Adrenal gland (tissue), 5 donors: ENCODE measurements around the gene CMC4.

Experiments
- POLR2A ChIP-seq, 2 donors: fragments of 450-650 bp; IDR thresholded peaks; one replicate each; pipeline ENCODE4 v1.6.1; 2017; ENCODE audit warnings: antibody characterized with exemption in 2 of 2, mild to moderate bottlenecking in 2 of 2, moderate library complexity in 1 of 2
- TF ChIP-seq, protein P1 (sequence below), 6 experiments: fragments of 450-650 bp in 4 of 6; fragments of 200-600 bp in 2 of 6; sonication (generic) in 1 of 6; IDR thresholded peaks; 1 replicate in 5 of 6; 2 replicates in 1 of 6; pipeline versions ENCODE4 v1.5.1 to v1.8.0; 2016 to 2021; ENCODE audit warnings: antibody characterized with exemption in 6 of 6, mild to moderate bottlenecking in 2 of 6, moderate library complexity in 1 of 6
- donor health status: DM: no; HTN: no; CAD: no.

DNA sequence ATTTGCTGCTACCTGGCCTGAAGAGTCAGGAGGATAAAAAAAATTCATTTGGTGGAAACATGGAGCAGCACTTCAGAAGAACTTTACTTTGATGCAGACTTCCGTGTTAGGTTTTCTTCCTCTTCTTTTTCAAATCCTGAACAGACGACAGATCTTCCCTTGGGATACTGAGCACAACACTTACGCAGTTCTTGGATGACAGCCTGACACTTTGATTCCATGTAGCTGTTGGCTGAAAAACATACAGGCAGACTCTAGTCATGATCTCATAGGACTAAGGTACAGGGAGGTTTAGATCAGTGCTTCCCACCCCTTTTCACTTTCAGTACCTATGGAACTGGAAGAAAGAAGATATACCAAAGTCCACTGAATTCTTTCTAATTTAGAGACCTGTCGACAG, 9.2 kb downstream of the CMC4 start:
- TF ChIP-seq POLR2A (IDR thresholded peaks at IDR 0.05) = no peak
- TF ChIP-seq, protein P1, sequence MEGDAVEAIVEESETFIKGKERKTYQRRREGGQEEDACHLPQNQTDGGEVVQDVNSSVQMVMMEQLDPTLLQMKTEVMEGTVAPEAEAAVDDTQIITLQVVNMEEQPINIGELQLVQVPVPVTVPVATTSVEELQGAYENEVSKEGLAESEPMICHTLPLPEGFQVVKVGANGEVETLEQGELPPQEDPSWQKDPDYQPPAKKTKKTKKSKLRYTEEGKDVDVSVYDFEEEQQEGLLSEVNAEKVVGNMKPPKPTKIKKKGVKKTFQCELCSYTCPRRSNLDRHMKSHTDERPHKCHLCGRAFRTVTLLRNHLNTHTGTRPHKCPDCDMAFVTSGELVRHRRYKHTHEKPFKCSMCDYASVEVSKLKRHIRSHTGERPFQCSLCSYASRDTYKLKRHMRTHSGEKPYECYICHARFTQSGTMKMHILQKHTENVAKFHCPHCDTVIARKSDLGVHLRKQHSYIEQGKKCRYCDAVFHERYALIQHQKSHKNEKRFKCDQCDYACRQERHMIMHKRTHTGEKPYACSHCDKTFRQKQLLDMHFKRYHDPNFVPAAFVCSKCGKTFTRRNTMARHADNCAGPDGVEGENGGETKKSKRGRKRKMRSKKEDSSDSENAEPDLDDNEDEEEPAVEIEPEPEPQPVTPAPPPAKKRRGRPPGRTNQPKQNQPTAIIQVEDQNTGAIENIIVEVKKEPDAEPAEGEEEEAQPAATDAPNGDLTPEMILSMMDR (IDR thresholded peaks at IDR 0.05) = no peak
